Heart left ventricle (tissue), 16 donors: ENCODE measurements around the gene TBRG4. TPM values are rescaled to one million over a fixed set of nuclear protein-coding genes. Genes with fewer than 3 reads are reported as not detected.

ENCODE experiments used
- ATAC-seq, 4 donors: fragments of 200-7000 bp; cut with Tn5 transposase; one replicate each; pipeline ENCODE4 v1.9.1; 2020 to 2022; ENCODE audit warnings: moderate library complexity in 4 of 4, mild to moderate bottlenecking in 3 of 4, moderate number of reproducible peaks in 1 of 4
- DNase-seq, 5 donors: peaks; one replicate each; pipeline ENCODE4 v3.0.0-alpha.2; 2020
- H3K27ac ChIP-seq, 12 donors: fragments of 200-600 bp; sonication (generic) in 4 of 12; one replicate each; pipeline versions ENCODE4 v1.5.0 to v1.8.0; 2016 to 2022; ENCODE audit warnings: mild to moderate bottlenecking in 2 of 12
- H3K27me3 ChIP-seq, 9 donors: fragments of 200-600 bp; sonication (generic) in 2 of 9; one replicate each; pipeline versions ENCODE4 v1.5.1 to v1.8.0; 2016 to 2022; ENCODE audit warnings: mild to moderate bottlenecking in 3 of 9
- H3K36me3 ChIP-seq, 9 donors: fragments of 200-600 bp; sonication (generic) in 2 of 9; one replicate each; pipeline versions ENCODE4 v1.5.0 to v1.8.0; 2018 to 2022; ENCODE audit warnings: mild to moderate bottlenecking in 2 of 9
- H3K4me1 ChIP-seq, 12 donors: fragments of 200-600 bp; sonication (generic) in 4 of 12; one replicate each; pipeline versions ENCODE4 v1.5.0 to v1.8.0; 2016 to 2022; ENCODE audit warnings: mild to moderate bottlenecking in 3 of 12
- H3K4me3 ChIP-seq, 12 donors: fragments of 200-600 bp; sonication (generic) in 4 of 12; one replicate each; pipeline versions ENCODE4 v1.5.0 to v1.8.0; 2017 to 2022; ENCODE audit warnings: mild to moderate bottlenecking in 9 of 12, moderate library complexity in 4 of 12
- H3K9me3 ChIP-seq, 12 donors: fragments of 200-600 bp; sonication (generic) in 4 of 12; one replicate each; pipeline versions ENCODE4 v1.5.0 to v1.8.0; 2016 to 2022; ENCODE audit warnings: mild to moderate bottlenecking in 1 of 12
- POLR2A ChIP-seq, 2 donors: fragments of 450-650 bp; IDR thresholded peaks; one replicate each; pipeline ENCODE4 v1.6.1; 2017; ENCODE audit warnings: antibody characterized with exemption in 2 of 2, mild to moderate bottlenecking in 2 of 2, moderate library complexity in 2 of 2
- WGBS, 4 donors: extraction: QIAGEN DNeasy Blood & Tissue Kit in 2 of 4; methylation state at CpG; one replicate each; pipeline versions ENCODE4 v1.1.5 to v1.1.7; 2013 to 2018; 5-methylcytosine and 5-hydroxymethylcytosine counted together
- intact Hi-C, 10 donors: fragments of 100-400 bp; cut with DNase I; formaldehyde crosslinking; loops; one replicate each; pipeline versions ENCODE4 v1.11.1 to v1.14.2; 2022
- long read RNA-seq, 3 donors: library from polyadenylated mRNA; unstranded; transcript quantifications; one replicate each; pipeline ENCODE4 v2.0.0, GENCODE V29; 2020 to 2021
- polyA plus RNA-seq, 2 donors: library from polyadenylated mRNA; stranded (reverse); fragments of 200-250 nt; gene quantifications; one replicate each; pipeline ENCODE4 v1.2.3, GENCODE V29; 2013
- total RNA-seq, 9 donors: library from RNA; depleted of rRNA in 2 of 9; stranded (reverse); fragments of >200 nt in 2 of 9; fragmentation: NEBNext Ultra II Directional in 3 of 9; extraction: Animal tissue kit (Norgen Biotek cat#: 25700) in 3 of 9; gene quantifications; one replicate each; pipeline versions ENCODE4 v1.1.0 to v1.2.4, GENCODE V29; 2016 to 2023
- TF ChIP-seq, protein P1 (sequence below), 12 donors: fragments of 200-600 bp; sonication (generic) in 4 of 12; IDR thresholded peaks; one replicate each; pipeline versions ENCODE4 v1.5.0 to v1.8.0; 2018 to 2022; ENCODE audit warnings: antibody characterized with exemption in 12 of 12, mild to moderate bottlenecking in 5 of 12
- donor health status: ischemic (EF 13 %, LVEDD 7.1; RV severe dilation, severe dysfunction).
- donor health status: healthy with polysubstance abuse.
- donor health status: DM: no; HTN: yes; CAD: no.
- donor health status: DM: no; HTN: no; CAD: no.
- donor health status: ischemic (EF 25% LVEDD 6.9; RV normal size, moderate dysfunction).
- donor health status: ischemic (EF 25% LVEDD 5.7; RV mildly dilated, moderate dysfunction).
- donor health status: healthy.
- donor health status: DM: yes; HTN: yes; CAD: no.
- donor health status: ischemic (EF 35%, LVEDD 5.7; RV mildly dilated, moderate dysfunction).
- donor health status: nonischemic (EF 11% LVEDD 7.7; RV severe dilation, severe dysfunction).
- donor health status: DM: yes; HTN: yes; CAD: no.
- donor health status: PGD.
- donor health status: ischemic (EF 29% LVEDD 5.4; RV normal size, mild dysfunction).
- donor health status: nonischemic (EF 23%, LVEDD 6.1; RV moderate dilation, normal function).

The TBRG4 gene
- total RNA-seq (10 to 100 TPM; 58.0 to 96.1 (median 61.5) TPM), polyA plus RNA-seq (100 to 1,000 TPM in 1 of 2 donors, 10 to 100 TPM in 1; 59.5 to 125 TPM)
- long read RNA-seq, donor 1, transcript TBRG4-201 (11 exons, 2,243 nt) = major isoform, 56 of 157 reads
- long read RNA-seq, donor 1, transcript TBRG4-202 (9 exons, 1,917 nt) = minor isoform, 19 of 157 reads
- long read RNA-seq, donor 1, transcript TBRG4-203 (9 exons, 2,225 nt) = minor isoform, 7 of 157 reads
- long read RNA-seq, donor 1, transcript TBRG4-217 (9 exons, 3,409 nt) = minor isoform, 5 of 157 reads
- long read RNA-seq, donor 1, partial matches to known transcripts = 24 of 157 reads
- long read RNA-seq, donor 1, other reads (novel, unspliced or antisense) = 46 of 157 reads
- long read RNA-seq, donor 2, transcript TBRG4-202 (9 exons, 1,917 nt) = minor isoform, 57 of 650 reads
- long read RNA-seq, donor 2, transcript TBRG4-201 (11 exons, 2,243 nt) = major isoform, 302 of 650 reads
- long read RNA-seq, donor 2, transcript TBRG4-217 (9 exons, 3,409 nt) = minor isoform, 5 of 650 reads
- long read RNA-seq, donor 2, transcript TBRG4-203 (9 exons, 2,225 nt) = minor isoform, 16 of 650 reads
- long read RNA-seq, donor 2, partial matches to known transcripts = 61 of 650 reads
- long read RNA-seq, donor 2, other reads (novel, unspliced or antisense) = 205 of 650 reads
- long read RNA-seq, donor 3, transcript TBRG4-201 (11 exons, 2,243 nt) = major isoform, 111 of 241 reads
- long read RNA-seq, donor 3, transcript TBRG4-202 (9 exons, 1,917 nt) = minor isoform, 38 of 241 reads
- long read RNA-seq, donor 3, transcript TBRG4-203 (9 exons, 2,225 nt) = minor isoform, 7 of 241 reads
- long read RNA-seq, donor 3, transcript TBRG4-217 (9 exons, 3,409 nt) = minor isoform, 6 of 241 reads
- long read RNA-seq, donor 3, partial matches to known transcripts = 28 of 241 reads
- long read RNA-seq, donor 3, other reads (novel, unspliced or antisense) = 50 of 241 reads

DNA sequence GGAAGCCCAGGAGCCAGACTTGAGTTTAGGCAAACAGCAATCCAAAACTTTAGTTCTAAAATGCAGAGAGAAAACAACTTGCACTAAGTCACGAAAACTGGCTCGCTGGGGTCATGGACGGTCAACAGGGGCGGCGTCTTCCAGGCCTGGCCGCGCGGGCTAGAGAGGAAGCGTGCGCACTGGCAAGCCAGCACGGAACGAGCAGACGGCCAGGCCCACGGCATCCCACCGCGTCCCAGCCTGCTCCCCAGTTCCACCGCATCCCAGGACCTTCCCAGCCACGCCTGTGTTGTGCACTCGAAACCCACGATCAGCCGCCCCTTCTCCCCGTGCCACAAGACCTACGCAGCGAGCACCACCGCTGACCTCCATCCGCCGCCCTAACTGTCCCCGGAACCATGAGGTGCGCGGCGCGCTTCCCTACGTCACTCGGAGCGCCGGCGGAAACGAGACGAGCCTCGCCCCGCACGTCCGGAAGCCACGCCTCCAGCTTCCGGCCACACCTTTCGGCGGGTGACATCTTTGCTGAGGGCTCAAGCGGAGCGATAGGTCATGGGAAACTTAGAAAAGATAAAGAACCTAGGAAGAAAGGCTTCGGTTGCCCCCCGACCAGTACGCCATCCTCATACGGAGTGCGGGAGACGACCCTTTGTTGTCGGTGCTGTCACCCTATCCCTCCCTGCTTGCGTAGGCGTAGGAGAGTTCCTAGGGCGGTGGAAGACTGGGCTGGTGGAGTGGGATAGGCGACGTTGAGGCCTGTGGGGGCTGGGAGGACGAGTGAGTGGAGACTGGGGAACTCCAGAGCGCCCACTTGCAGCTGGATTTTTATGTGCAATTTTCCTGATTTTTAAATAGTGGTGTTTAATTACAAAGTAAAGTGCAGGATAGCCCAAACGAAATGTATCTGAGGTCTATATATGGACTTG, at the start of gene TBRG4:
Gene TBRG4 (minus strand): TSS at position 400 of the 926 bp plus-strand sequence. CDS start 2,460 bp downstream, outside the sequence.
- H3K27ac ChIP-seq = peak within 1 kb of the TSS; percentile 86 to 98 (median 94)
- H3K9me3 ChIP-seq = no peaks in the 10 kb centered on the region
- ATAC-seq (peak; percentile 99), DNase-seq (peak; percentile 93 to 97 (median 96))
- intact Hi-C loops = loop anchor here in 6 of 10 donors (1.0 to 10.0 kb wide), 12 partner anchors 109 to 537 kb away; partner anchors contain the start of genes CCM2 (in 4 of the 6), TMED4 (in 2 of the 6), DDX56 (in 1 of the 6) and PURB (in 1 of the 6)
- peaks cover 5 to 49% (median 38%) of the 10 kb centered on the region in 12 donors for H3K4me1 ChIP-seq
- H3K4me3 ChIP-seq = peak within 1 kb of the TSS; percentile 51 to 92 (median 78)
- WGBS, 4 donors = 0 to 1% (median 0%) methylated on average over 36 to 64 of the region's 64 CpGs
- peaks cover 0 to 28% (median 25%) of the 10 kb centered on the region in 9 donors for H3K36me3 ChIP-seq
- H3K27me3 ChIP-seq = no peaks in the 10 kb centered on the region
- TF ChIP-seq POLR2A (IDR thresholded peaks at IDR 0.05) = peak in 1 of 2 donors; percentile 81
- TF ChIP-seq, protein P1, sequence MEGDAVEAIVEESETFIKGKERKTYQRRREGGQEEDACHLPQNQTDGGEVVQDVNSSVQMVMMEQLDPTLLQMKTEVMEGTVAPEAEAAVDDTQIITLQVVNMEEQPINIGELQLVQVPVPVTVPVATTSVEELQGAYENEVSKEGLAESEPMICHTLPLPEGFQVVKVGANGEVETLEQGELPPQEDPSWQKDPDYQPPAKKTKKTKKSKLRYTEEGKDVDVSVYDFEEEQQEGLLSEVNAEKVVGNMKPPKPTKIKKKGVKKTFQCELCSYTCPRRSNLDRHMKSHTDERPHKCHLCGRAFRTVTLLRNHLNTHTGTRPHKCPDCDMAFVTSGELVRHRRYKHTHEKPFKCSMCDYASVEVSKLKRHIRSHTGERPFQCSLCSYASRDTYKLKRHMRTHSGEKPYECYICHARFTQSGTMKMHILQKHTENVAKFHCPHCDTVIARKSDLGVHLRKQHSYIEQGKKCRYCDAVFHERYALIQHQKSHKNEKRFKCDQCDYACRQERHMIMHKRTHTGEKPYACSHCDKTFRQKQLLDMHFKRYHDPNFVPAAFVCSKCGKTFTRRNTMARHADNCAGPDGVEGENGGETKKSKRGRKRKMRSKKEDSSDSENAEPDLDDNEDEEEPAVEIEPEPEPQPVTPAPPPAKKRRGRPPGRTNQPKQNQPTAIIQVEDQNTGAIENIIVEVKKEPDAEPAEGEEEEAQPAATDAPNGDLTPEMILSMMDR (IDR thresholded peaks at IDR 0.05) = peak in 11 of 12 donors; percentile 16 to 63 (median 40)

DNA sequence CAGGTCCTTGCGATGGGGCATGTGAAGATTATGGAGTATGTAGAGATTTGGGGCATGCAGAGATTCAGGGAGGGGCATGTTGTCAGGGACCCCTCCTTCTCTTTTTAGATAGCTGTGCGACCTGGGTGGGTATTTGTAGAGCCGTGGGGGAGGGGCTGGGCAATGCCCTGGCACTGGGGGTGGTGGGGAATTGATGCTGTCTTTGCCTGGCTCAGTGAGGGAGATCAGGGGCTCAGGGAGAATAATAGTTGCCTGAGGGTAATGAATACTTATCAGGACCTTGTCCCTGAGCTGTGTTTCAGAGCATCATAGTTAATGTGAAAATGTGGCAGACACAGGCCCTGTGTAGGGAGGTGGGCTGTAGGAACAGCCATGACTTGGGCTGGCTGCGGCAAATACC, 49.6 kb upstream of the TBRG4 start:
- DNase-seq = peak in 1 of 5 donors; percentile 2
- peak overlapping the region in 8 of 12 donors; percentile 13 to 75 (median 69) for H3K4me3 ChIP-seq
- peaks cover 0 to 17% (median 9%) of the 10 kb centered on the region in 12 donors for H3K9me3 ChIP-seq
- H3K4me1 ChIP-seq = peaks cover 0 to 16% (median 0%) of the 10 kb centered on the region in 12 donors
- no peak for ATAC-seq
- peak overlapping the region in 11 of 12 donors; percentile 11 to 93 (median 83) for H3K27ac ChIP-seq
- H3K27me3 ChIP-seq = peaks cover 0 to 18% (median 9%) of the 10 kb centered on the region in 9 donors
- intact Hi-C loops = loop anchor here in 2 of 10 donors (2.0 kb wide), 1 partner anchor 50 kb away; no protein-coding TSS in a partner anchor
- peaks cover 0 to 9% (median 0%) of the 10 kb centered on the region in 9 donors for H3K36me3 ChIP-seq
- 53 to 80% (median 62%) methylated on average over 4 of the region's 4 CpGs for WGBS, 4 donors
- TF ChIP-seq POLR2A (IDR thresholded peaks at IDR 0.05) = no peak
- TF ChIP-seq, protein P1 (IDR thresholded peaks at IDR 0.05) = no peak

DNA sequence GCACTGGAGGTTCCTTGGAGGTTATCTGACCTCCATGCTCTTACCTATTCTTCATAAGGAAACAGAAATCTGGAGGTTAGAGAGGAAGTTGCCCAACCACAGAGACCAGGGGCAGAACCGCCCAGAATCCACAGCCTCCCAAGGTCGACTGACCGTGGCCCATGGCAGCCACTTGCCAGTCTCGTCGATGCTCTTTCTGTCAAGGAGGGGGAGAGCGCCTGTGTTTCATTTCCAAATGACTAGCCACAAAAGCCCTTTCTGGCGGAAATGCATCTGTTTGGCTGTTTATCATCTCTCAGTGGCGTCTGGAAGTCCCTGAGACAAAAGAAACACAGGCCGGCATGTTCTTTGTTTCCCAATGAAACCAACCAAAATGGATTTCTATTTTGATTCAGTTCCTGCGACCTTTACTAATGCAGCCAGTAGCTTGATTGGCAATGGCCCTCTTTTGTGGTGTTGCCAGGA, 49.0 kb upstream of the TBRG4 start:
- ATAC-seq = peak in 2 of 4 donors; percentile 15 to 20
- TF ChIP-seq, protein P1 (IDR thresholded peaks at IDR 0.05) = no peak
- TF ChIP-seq POLR2A (IDR thresholded peaks at IDR 0.05) = no peak
- H3K4me3 ChIP-seq = peak overlapping the region in 9 of 12 donors; percentile 13 to 75 (median 66)
- H3K4me1 ChIP-seq = peaks cover 0 to 16% (median 0%) of the 10 kb centered on the region in 12 donors
- H3K9me3 ChIP-seq = peaks cover 0 to 17% (median 9%) of the 10 kb centered on the region in 12 donors
- DNase-seq = peak in 1 of 5 donors; percentile 39
- peak overlapping the region in 11 of 12 donors; percentile 20 to 93 (median 83) for H3K27ac ChIP-seq
- intact Hi-C loops = loop anchor here in 2 of 10 donors (2.0 kb wide), 1 partner anchor 50 kb away; no protein-coding TSS in a partner anchor
- 53 to 70% (median 58%) methylated on average over 10 of the region's 10 CpGs for WGBS, 4 donors
- peaks cover 0 to 18% (median 9%) of the 10 kb centered on the region in 9 donors for H3K27me3 ChIP-seq
- H3K36me3 ChIP-seq = peaks cover 0 to 9% (median 0%) of the 10 kb centered on the region in 9 donors
